T-cell (primary cell): Measurements from ENCODE around the gene FGF4. TPM values are rescaled to one million over a fixed set of nuclear protein-coding genes. Genes with fewer than 3 reads are reported as not detected.

Source experiments
- ATAC-seq, 4 experiments: fragments of 200-7000 bp in 3 of 4; fragments of 150-1000 bp in 1 of 4; cut with Tn5 transposase; replicated peaks in 1 of 4; 1 replicate in 3 of 4; 2 replicates in 1 of 4; pipeline ENCODE4 v1.10.0; 2021; ENCODE audit warnings: moderate library complexity in 3 of 4, mild to moderate bottlenecking in 2 of 4, moderate number of reproducible peaks in 1 of 4
- CTCF ChIA-PET, 2 donors: fragments of 300-600 bp; sonication (Branson Sonifier 250); formaldehyde crosslinking; loops; one replicate each; lab custom pipeline; 2022; ENCODE audit warnings: antibody characterized with exemption in 2 of 2; lab: Charles Lee
- POLR2A ChIA-PET, 2 donors: fragments of 300-600 bp; sonication (Branson Sonifier 250); formaldehyde crosslinking; loops; one replicate each; lab custom pipeline; 2022; ENCODE audit warnings: antibody characterized with exemption in 2 of 2; lab: Charles Lee
- DNase-seq, 35 experiments: peaks; one replicate each; pipeline versions ENCODE4 v3.0.0 to v3.0.0-alpha.2; 2013 to 2023
- H3K27ac ChIP-seq: one replicate; pipeline ENCODE4 v1.5.1; 2013; ENCODE audit warnings: low read length
- H3K27me3 ChIP-seq, 2 experiments: replicated peaks in 1 of 2; 1 replicate in 1 of 2; 2 replicates in 1 of 2; pipeline versions ENCODE4 v1.6.1 to v1.7.0; 2013; ENCODE audit warnings: low read length in 1 of 2, mixed read lengths in 1 of 2; ENCODE audit not compliant: control insufficient read depth in 2 of 2, insufficient read depth in 2 of 2; ENCODE audit errors: extremely low read depth in 1 of 2
- H3K36me3 ChIP-seq, 2 donors: 1 replicate in 1 of 2; 2 replicates in 1 of 2; pipeline versions ENCODE4 v1.6.1 to v1.7.0; 2013; ENCODE audit warnings: low read length in 1 of 2; ENCODE audit not compliant: control insufficient read depth in 2 of 2, insufficient read depth in 1 of 2; ENCODE audit errors: extremely low read depth in 1 of 2
- H3K4me1 ChIP-seq, 2 experiments: 1 replicate in 1 of 2; 2 replicates in 1 of 2; pipeline versions ENCODE4 v1.6.1 to v1.7.0; 2013; ENCODE audit warnings: low read length in 2 of 2, mixed read lengths in 1 of 2; ENCODE audit not compliant: insufficient read depth in 2 of 2, control insufficient read depth in 1 of 2; ENCODE audit errors: extremely low read depth in 1 of 2
- H3K4me3 ChIP-seq, 2 donors: 1 replicate in 1 of 2; 2 replicates in 1 of 2; pipeline versions ENCODE4 v1.5.1 to v1.7.0; 2013; ENCODE audit warnings: mild to moderate bottlenecking in 2 of 2, low read length in 1 of 2, moderate library complexity in 1 of 2; ENCODE audit not compliant: control insufficient read depth in 1 of 2; ENCODE audit errors: extremely low read depth in 1 of 2
- H3K9me3 ChIP-seq: 2 replicates; pipeline ENCODE4 v1.7.0; 2013
- H3K27ac Mint-ChIP-seq, 2 donors: one replicate each; pipeline ENCODE4 v1.8.0; 2020 to 2021; ENCODE audit warnings: mild to moderate bottlenecking in 2 of 2, mixed read lengths in 2 of 2
- H3K27me3 Mint-ChIP-seq, 2 donors: one replicate each; pipeline ENCODE4 v1.8.0; 2021 to 2022; ENCODE audit warnings: mixed read lengths in 2 of 2
- H3K36me3 Mint-ChIP-seq: one replicate; pipeline ENCODE4 v1.8.0; 2021; ENCODE audit warnings: mixed read lengths
- H3K4me1 Mint-ChIP-seq, 3 donors: one replicate each; pipeline ENCODE4 v1.8.0; 2020 to 2022; ENCODE audit warnings: mixed read lengths in 3 of 3, mild to moderate bottlenecking in 1 of 3
- H3K4me3 Mint-ChIP-seq, 3 donors: one replicate each; pipeline ENCODE4 v1.8.0; 2020 to 2022; ENCODE audit warnings: mild to moderate bottlenecking in 3 of 3, mixed read lengths in 3 of 3, moderate library complexity in 3 of 3
- H3K9me3 Mint-ChIP-seq, 3 donors: one replicate each; pipeline ENCODE4 v1.8.0; 2020 to 2022; ENCODE audit warnings: mixed read lengths in 3 of 3
- WGBS: methylation state at CpG from one replicate; pipeline ENCODE4 v1.1.5; 2013; ENCODE audit warnings: missing lambda C conversion rate; ENCODE audit not compliant: insufficient coverage; 5-methylcytosine and 5-hydroxymethylcytosine counted together
- total RNA-seq, 35 experiments: library from RNA in 6 of 35; stranded (reverse) in 6 of 35; fragments of 120-200 nt in 1 of 35; gene quantifications; one replicate each; pipeline versions ENCODE4 v1.2.1 to v1.2.4 and lab custom pipeline; 2013 to 2026

Gene FGF4
- total RNA-seq, 5 donors from 2014 or later (not counting 1 experiment from before 2014, with no cell fraction given) = not detected

DNA sequence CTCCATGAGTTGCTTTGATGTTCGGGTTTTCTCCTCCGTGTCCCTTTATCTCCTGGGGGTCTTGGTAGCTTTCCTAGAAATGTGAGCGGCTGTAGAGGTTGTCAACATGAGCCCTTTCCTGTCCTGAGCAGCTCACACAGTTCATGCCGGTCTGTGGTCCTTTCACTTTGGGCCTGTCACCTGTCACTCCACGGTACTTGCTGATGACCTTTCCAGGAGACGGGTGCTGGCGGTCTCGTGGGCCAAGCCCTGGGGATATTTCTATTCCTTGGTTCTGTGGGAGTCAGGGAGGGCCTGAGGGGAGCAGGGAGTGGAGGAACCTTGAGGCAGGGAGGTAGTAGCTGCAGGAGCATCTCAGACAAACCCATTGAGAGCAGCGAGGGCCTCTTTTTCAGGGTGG lies 20.9 kb upstream of the FGF4 start:
- POLR2A ChIA-PET = no interaction called here
- Mint-ChIP-seq H3K27me3 (peaks cover 0 to 1% of the 10 kb centered on the region in 2 donors), H3K9me3 (no peaks in the 10 kb centered on the region), H3K4me1 (no peaks in the 10 kb centered on the region), H3K27ac (no peak overlapping the region), H3K4me3 (no peak overlapping the region), H3K36me3 (no peaks in the 10 kb centered on the region)
- DNase-seq = no peak
- Histone ChIP-seq H3K27me3 (peaks cover 0 to 12% of the 10 kb centered on the region in 2 experiments), H3K4me3 (no peak overlapping the region), H3K27ac (no peak overlapping the region), H3K36me3 (no peaks in the 10 kb centered on the region), H3K4me1 (no peaks in the 10 kb centered on the region), H3K9me3 (no peaks in the 10 kb centered on the region)
- 73% methylated on average over 9 of the region's 9 CpGs for WGBS
- CTCF ChIA-PET = no interaction called here
- ATAC-seq = no peak

DNA sequence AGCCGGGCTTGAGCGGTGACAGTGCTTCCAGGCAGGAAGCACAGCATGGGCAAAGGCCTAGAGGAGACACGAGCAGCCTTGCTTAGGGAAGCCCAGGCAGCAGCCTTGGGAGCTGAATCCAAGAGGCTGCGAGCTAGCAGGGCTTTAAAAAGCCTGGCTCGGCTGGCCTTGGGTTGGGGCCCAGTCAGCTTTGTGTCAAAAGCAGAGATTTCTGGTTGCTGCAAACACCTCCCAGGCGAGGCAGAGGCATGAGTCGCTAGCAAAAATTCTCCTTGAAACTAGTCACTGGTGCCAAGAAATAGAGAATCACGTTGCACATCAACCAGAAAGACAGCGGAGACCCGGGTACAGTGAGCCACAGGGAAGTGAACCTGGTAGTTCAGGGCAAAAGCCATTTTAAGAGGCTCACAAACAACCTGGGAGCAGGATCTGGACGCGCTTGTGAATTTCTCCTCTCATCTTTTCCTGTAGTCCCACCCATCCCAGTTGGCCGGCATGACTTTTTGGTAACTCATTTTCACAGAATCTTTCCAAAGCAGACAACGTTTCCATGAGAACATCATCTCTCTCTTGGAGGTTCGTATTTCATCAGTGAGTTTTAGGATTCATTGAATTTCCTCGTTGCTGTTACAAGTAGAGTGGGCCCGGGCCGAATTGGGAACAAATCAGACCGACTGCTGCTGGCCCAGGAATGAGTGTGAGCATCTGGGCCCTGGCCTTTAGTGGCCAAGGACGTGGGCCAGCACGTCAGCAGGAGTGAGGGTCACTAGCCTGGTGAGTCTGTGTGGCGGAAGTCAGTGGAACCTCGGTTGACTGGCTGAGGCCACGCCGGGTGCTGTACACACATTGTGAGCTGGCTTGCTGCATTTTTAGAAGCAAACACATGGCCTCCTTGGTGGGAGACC lies 16.4 kb upstream of the FGF4 start:
- no peaks in the 10 kb centered on the region for H3K36me3 ChIP-seq
- H3K9me3 ChIP-seq = no peaks in the 10 kb centered on the region
- Mint-ChIP-seq H3K4me1 (no peaks in the 10 kb centered on the region), H3K27me3 (peaks cover 0 to 4% of the 10 kb centered on the region in 2 donors), H3K4me3 (no peak overlapping the region), H3K9me3 (no peaks in the 10 kb centered on the region), H3K27ac (no peak overlapping the region), H3K36me3 (no peaks in the 10 kb centered on the region)
- no peak for DNase-seq
- ATAC-seq = no peak
- peaks cover 0 to 18% of the 10 kb centered on the region in 2 experiments for H3K27me3 ChIP-seq
- H3K27ac ChIP-seq = no peak overlapping the region
- CTCF ChIA-PET = no interaction called here
- no peak overlapping the region for H3K4me3 ChIP-seq
- POLR2A ChIA-PET = no interaction called here
- 73% methylated on average over 25 of the region's 25 CpGs for WGBS
- H3K4me1 ChIP-seq = no peaks in the 10 kb centered on the region

DNA sequence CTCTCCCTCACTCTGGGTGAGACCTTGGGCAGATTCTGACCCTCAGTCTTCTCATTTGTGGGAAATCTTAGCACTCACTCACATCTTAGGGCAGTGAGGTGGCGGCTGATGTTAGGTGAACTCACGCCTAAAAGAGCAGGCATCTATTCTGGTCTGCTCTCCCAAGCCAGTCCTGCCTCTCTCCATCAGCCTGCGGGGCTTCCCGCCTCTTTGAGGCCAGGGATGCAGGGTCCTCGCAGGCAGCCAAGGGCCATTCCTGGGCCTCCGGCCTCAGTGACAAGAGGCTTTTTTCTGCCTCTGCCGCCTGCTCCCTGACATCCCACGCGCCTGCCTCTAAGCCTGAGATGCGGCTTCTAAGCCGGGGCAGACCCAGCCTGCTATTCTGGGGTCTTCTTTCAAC lies 13.8 kb upstream of the FGF4 start:
- H3K36me3 ChIP-seq = no peaks in the 10 kb centered on the region
- H3K4me1 ChIP-seq = no peaks in the 10 kb centered on the region
- Mint-ChIP-seq H3K9me3 (no peaks in the 10 kb centered on the region), H3K27me3 (peaks cover 0 to 4% of the 10 kb centered on the region in 2 donors), H3K36me3 (no peaks in the 10 kb centered on the region), H3K4me3 (no peak overlapping the region), H3K27ac (no peak overlapping the region), H3K4me1 (no peaks in the 10 kb centered on the region)
- H3K27me3 ChIP-seq = peaks cover 0 to 18% of the 10 kb centered on the region in 2 experiments
- CTCF ChIA-PET = no interaction called here
- no peak overlapping the region for H3K4me3 ChIP-seq
- no peak for ATAC-seq
- DNase-seq = no peak
- POLR2A ChIA-PET = no interaction called here
- WGBS = 84% methylated on average over 10 of the region's 11 CpGs
- no peak overlapping the region for H3K27ac ChIP-seq
- no peaks in the 10 kb centered on the region for H3K9me3 ChIP-seq

DNA sequence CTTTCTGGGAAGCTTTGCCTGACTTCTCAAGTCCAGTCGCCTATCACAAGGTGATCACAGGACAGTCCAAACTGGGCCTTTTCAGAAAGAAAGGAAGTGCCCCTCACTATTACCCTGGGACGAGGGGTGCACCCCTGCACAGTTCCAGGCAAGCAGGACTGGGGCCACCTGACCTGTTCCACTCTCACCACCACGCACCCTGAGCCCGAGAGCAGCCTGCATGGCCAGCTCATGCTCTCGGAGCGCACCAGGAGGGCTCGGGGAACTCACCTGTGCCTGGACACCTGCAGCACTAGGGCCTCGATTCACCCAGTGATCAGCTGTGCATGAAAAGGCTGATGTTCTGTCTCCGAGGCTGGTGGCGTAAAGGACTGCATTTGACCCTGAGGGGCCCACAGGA lies 12.8 kb upstream of the FGF4 start:
- H3K4me1 ChIP-seq = no peaks in the 10 kb centered on the region
- H3K4me1 Mint-ChIP-seq = no peaks in the 10 kb centered on the region

DNA sequence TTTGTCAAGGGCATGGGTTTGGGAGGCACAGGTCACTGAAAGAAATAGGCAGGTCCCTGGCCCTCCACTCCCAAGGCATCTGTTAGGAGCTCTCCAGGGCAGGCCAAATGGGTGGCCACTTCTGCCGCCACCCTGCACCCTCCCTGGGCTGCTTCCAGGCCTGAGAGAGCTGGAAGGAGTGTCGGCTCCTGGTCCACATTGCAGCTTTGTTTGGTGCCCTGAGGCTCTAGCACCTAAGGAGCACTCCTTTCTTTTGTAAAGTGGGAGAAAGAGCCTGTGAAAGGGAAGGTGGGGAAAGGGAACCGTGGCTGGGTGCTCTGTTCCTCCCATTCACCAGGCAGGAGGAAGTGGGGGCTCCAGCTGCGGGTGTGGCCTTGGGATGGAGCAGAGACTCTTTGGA lies 12.3 kb upstream of the FGF4 start:
- Mint-ChIP-seq H3K4me3 (no peak overlapping the region), H3K4me1 (no peaks in the 10 kb centered on the region), H3K27me3 (peaks cover 2 to 4% of the 10 kb centered on the region in 2 donors), H3K27ac (no peak overlapping the region), H3K9me3 (no peaks in the 10 kb centered on the region), H3K36me3 (no peaks in the 10 kb centered on the region)
- H3K27ac ChIP-seq = no peak overlapping the region
- DNase-seq = no peak
- ATAC-seq = no peak
- WGBS = 86% methylated on average over 1 of the region's 4 CpGs
- ChIA-PET CTCF (no interaction called here), POLR2A (no interaction called here)
- H3K4me1 ChIP-seq = no peaks in the 10 kb centered on the region
- no peak overlapping the region for H3K4me3 ChIP-seq
- no peaks in the 10 kb centered on the region for H3K9me3 ChIP-seq
- peaks cover 0 to 20% of the 10 kb centered on the region in 2 experiments for H3K27me3 ChIP-seq
- no peaks in the 10 kb centered on the region for H3K36me3 ChIP-seq

More for the DNA sequence above, 12.8 kb upstream of the FGF4 start:
- POLR2A ChIA-PET = no interaction called here
- H3K9me3 ChIP-seq = no peaks in the 10 kb centered on the region
- CTCF ChIA-PET = no interaction called here
- no peak overlapping the region for H3K27ac Mint-ChIP-seq
- ATAC-seq = no peak
- peaks cover 1 to 2% of the 10 kb centered on the region in 2 donors for H3K27me3 Mint-ChIP-seq
- H3K27ac ChIP-seq = no peak overlapping the region
- H3K36me3 ChIP-seq = no peaks in the 10 kb centered on the region
- H3K36me3 Mint-ChIP-seq = no peaks in the 10 kb centered on the region
- no peak overlapping the region for H3K4me3 ChIP-seq
- no peak for DNase-seq
- no peak overlapping the region for H3K4me3 Mint-ChIP-seq
- no peaks in the 10 kb centered on the region for H3K9me3 Mint-ChIP-seq
- WGBS = 80% methylated on average over 8 of the region's 10 CpGs
- peaks cover 0 to 18% of the 10 kb centered on the region in 2 experiments for H3K27me3 ChIP-seq

DNA sequence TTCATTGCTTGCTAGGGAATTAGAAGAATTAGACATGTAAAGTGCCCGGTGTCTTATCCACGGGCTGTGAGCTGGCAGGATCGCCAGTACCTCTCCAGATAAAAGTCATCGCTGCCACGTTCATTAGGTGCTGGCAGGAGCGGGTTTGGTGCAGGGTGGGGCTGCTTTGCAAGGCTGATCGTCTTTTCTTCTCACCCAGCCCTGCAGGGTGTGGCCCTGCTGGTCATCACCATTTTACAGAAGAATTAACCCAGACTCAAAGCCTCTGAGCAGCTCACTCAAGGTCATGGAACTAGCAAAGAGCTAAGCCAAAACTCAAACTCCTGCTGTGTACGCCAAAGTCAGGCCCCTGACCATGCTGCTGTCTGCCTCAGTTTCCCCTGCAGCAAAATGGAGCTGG lies 6.1 kb upstream of the FGF4 start:
- ChIA-PET POLR2A (no interaction called here), CTCF (interaction anchor here in 1 of 2 donors (0.6 kb wide), 1 partner anchor 412 kb away, joined by 3 read pairs; no protein-coding TSS in a partner anchor)
- H3K36me3 Mint-ChIP-seq = no peaks in the 10 kb centered on the region
- H3K4me1 ChIP-seq = no peaks in the 10 kb centered on the region
- WGBS = 72% methylated on average over 5 of the region's 8 CpGs
- H3K4me1 Mint-ChIP-seq = no peaks in the 10 kb centered on the region
- H3K36me3 ChIP-seq = no peaks in the 10 kb centered on the region
- no peaks in the 10 kb centered on the region for H3K9me3 Mint-ChIP-seq
- no peak overlapping the region for H3K4me3 Mint-ChIP-seq
- H3K4me3 ChIP-seq = no peak overlapping the region
- peaks cover 18 to 23% of the 10 kb centered on the region in 2 donors for H3K27me3 Mint-ChIP-seq
- H3K9me3 ChIP-seq = no peaks in the 10 kb centered on the region
- ATAC-seq (no peak), DNase-seq (no peak)
- H3K27me3 ChIP-seq = peaks cover 3 to 37% of the 10 kb centered on the region in 2 experiments
- no peak overlapping the region for H3K27ac ChIP-seq
- no peak overlapping the region for H3K27ac Mint-ChIP-seq
